Measurements from ENCODE around the gene AKR1C1. TPM values are rescaled to one million over a fixed set of nuclear protein-coding genes. Genes with fewer than 3 reads are reported as not detected.

Gene AKR1C1
- total and polyA plus RNA-seq, 2 of the 13 experiments (the other 11 are each of a cell fraction or from before 2014, with no cell fraction given), result 948 to 2,238 TPM

DNA sequence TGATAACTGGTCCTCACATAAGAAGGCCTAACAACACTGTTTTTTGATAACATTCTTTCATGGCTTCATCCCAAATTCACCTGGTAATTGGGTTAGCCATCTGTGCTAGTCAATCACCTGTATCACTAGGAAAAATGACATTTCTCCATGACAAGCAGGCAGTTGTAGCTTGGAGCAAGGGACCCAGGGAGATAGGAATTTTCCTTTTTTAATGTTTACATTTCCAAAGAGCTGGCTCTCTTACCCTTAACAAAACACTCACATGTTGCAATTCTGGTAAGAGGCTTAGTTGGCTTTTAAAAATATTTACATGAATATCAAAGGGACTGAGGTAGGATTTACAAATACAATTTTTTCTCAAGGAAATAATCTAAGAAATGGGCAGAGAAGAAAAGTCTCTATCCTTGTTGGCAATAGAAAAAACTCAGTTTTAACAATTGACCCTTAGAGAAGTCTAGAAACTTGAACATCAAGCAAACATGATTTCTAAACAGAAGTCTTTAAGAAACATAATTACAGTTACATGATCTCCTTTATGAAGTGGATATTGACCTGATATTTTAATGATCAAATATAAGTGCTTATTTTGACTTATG, 16.1 kb upstream of the AKR1C1 start:
- ATAC-seq (peak; percentile 66), FAIRE-seq (peak; percentile 67), DNase-seq (ENCODE audit: low spot score) (peak; percentile 92)
- Histone ChIP-seq H2AFZ (ENCODE audit: low read length) (no peak overlapping the region), H3K36me3 (replicated peaks in 1 of 2; ENCODE audit: control insufficient read depth in 1 of 2, insufficient read depth in 2 of 2, low read length in 2 of 2) (no peaks in the 10 kb centered on the region), H4K20me1 (ENCODE audit: insufficient read depth, low read length) (no peaks in the 10 kb centered on the region), H3K9ac (ENCODE audit: insufficient read depth, low read depth, low read length) (peak overlapping the region; percentile 64), H3K4me3 (replicated peaks in 1 of 3; ENCODE audit: insufficient read depth in 1 of 3, low read depth in 2 of 3, low read length in 3 of 3) (peak overlapping the region in 1 of 3 experiments; percentile 5; a peak in 2 of 6 replicates), H3K4me2 (ENCODE audit: low read depth, low read length) (peak overlapping the region; percentile 53), H3K27ac (ENCODE audit: extremely low read length, insufficient read depth, low read length) (peak overlapping the region; percentile 99), H3K79me2 (ENCODE audit: insufficient read depth, low read length) (no peaks in the 10 kb centered on the region), H3K27me3 (ENCODE audit: control insufficient read depth in 1 of 2, insufficient read depth in 2 of 2, low read length in 2 of 2) (no peaks in the 10 kb centered on the region), H3K4me1 (ENCODE audit: insufficient read depth, low read length) (peaks cover 98% of the 10 kb centered on the region), H3K9me3 (ENCODE audit: low read length) (no peaks in the 10 kb centered on the region)
- intact Hi-C loops (cut with micrococcal nuclease; ENCODE audit: unreplicated experiment) (loop anchor here (2.0 kb wide), 1 partner anchor 124 kb away; no protein-coding TSS in a partner anchor), in situ Hi-C loops (cut with HindIII; ENCODE audit: extremely low pct_ligation_motif_present, low pct_unique_long_range_greater_than_20kb) (no loop called here)
- POLR2A ChIA-PET, result interaction anchor here (1.2 to 3.2 kb wide), 9 partner anchors 8 to 201 kb away, joined by 3 to 86 read pairs (median 7); partner anchors contain the start of gene AKR1C1
- TSS peak; percentile 98 for BruUV-seq (replicated peaks)
- CTCF ChIA-PET (ENCODE audit: low intra/inter-chr PET ratio, low total read pairs), result no interaction called here
- TF ChIP-seq ZNF784 (CRISPR knock-in tag; IDR thresholded peaks at IDR 0.05; ENCODE audit: borderline replicate concordance) (no peak), NRL (CRISPR knock-in tag; IDR thresholded peaks at IDR 0.05; ENCODE audit: borderline replicate concordance) (no peak), KDM6A (CRISPR knock-in tag; IDR thresholded peaks at IDR 0.05; ENCODE audit: low read depth) (0 out of 2 replicates have a peak, but pooled peaks have one; percentile 36), AHR (CRISPR knock-in tag; IDR thresholded peaks at IDR 0.05) (no peak), RARG (CRISPR knock-in tag; IDR thresholded peaks at IDR 0.05; ENCODE audit: low read depth) (no peak), ZNF558 (CRISPR knock-in tag; IDR thresholded peaks at IDR 0.05; ENCODE audit: borderline replicate concordance) (0 out of 2 replicates have a peak, but pooled peaks have one; percentile 44), ZNF577 (CRISPR knock-in tag; IDR thresholded peaks at IDR 0.05; ENCODE audit: borderline replicate concordance, low read depth) (no peak), ZNF503 (CRISPR knock-in tag; IDR thresholded peaks at IDR 0.05) (peak; percentile 59; the same call in 1 of the 2 replicates), POGZ (CRISPR knock-in tag; IDR thresholded peaks at IDR 0.05) (peak; percentile 26; the same call in 1 of the 2 replicates), TEF (CRISPR knock-in tag; IDR thresholded peaks at IDR 0.05) (peak; percentile 22; the same call in 1 of the 2 replicates), ZNF33A (CRISPR knock-in tag; IDR thresholded peaks at IDR 0.05; ENCODE audit: borderline replicate concordance) (peak; percentile 81; the same call in 1 of the 2 replicates), NFYB (CRISPR knock-in tag; IDR thresholded peaks at IDR 0.05) (no peak), ATF4 (CRISPR knock-in tag; IDR thresholded peaks at IDR 0.05) (peak in 1 of 2 experiments; percentile 58; a peak in 1 of 4 replicates)
- TF ChIP-seq, protein P1, sequence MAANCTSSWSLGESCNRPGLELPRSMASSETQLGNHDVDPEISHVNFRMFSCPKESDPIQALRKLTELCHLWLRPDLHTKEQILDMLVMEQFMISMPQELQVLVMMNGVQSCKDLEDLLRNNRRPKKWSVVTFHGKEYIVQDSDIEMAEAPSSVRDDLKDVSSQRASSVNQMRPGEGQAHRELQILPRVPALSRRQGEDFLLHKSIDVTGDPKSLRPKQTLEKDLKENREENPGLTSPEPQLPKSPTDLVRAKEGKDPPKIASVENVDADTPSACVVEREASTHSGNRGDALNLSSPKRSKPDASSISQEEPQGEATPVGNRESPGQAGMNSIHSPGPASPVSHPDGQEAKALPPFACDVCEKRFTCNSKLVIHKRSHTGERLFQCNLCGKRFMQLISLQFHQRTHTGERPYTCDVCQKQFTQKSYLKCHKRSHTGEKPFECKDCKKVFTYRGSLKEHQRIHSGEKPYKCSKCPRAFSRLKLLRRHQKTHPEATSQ (CRISPR knock-in tag; IDR thresholded peaks at IDR 0.05; ENCODE audit: borderline replicate concordance), result no peak
- TF ChIP-seq, protein P2, sequence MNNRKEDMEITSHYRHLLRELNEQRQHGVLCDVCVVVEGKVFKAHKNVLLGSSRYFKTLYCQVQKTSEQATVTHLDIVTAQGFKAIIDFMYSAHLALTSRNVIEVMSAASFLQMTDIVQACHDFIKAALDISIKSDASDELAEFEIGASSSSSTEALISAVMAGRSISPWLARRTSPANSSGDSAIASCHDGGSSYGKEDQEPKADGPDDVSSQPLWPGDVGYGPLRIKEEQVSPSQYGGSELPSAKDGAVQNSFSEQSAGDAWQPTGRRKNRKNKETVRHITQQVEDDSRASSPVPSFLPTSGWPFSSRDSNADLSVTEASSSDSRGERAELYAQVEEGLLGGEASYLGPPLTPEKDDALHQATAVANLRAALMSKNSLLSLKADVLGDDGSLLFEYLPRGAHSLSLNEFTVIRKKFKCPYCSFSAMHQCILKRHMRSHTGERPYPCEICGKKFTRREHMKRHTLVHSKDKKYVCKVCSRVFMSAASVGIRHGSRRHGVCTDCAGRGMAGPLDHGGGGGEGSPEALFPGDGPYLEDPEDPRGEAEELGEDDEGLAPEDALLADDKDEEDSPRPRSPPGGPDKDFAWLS (CRISPR knock-in tag; IDR thresholded peaks at IDR 0.05; ENCODE audit: borderline replicate concordance), result no peak

All from HepG2 (cell line).